ENCODE results near the gene DCBLD2. TPM values are rescaled to one million over a fixed set of nuclear protein-coding genes. Genes with fewer than 3 reads are reported as not detected.

Gene DCBLD2
- total RNA-seq, 3 donors from 2014 or later = 9.6 to 34.8 (median 17.5) TPM

DNA sequence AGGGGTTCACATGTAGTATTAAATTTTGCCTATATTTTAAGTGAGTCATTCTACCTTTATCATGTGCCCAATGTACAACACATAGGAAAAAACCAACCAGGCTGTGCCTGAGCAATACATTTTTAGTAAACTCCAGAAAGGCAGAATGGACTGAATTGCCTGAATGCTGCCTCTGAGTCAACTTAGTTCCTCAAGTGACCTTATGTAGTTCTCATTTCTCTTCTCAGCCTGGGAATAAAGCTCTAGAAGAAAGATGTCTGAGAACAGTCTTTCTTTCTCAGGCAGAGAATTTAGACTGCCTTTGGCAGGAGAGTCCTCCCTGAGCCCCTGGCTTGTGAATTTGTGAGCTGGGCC lies 125.4 kb downstream of the DCBLD2 start:
- H3K4me3 ChIP-seq = no peak overlapping the region
- H3K9me3 ChIP-seq = no peaks in the 10 kb centered on the region
- TF ChIP-seq, protein P1, sequence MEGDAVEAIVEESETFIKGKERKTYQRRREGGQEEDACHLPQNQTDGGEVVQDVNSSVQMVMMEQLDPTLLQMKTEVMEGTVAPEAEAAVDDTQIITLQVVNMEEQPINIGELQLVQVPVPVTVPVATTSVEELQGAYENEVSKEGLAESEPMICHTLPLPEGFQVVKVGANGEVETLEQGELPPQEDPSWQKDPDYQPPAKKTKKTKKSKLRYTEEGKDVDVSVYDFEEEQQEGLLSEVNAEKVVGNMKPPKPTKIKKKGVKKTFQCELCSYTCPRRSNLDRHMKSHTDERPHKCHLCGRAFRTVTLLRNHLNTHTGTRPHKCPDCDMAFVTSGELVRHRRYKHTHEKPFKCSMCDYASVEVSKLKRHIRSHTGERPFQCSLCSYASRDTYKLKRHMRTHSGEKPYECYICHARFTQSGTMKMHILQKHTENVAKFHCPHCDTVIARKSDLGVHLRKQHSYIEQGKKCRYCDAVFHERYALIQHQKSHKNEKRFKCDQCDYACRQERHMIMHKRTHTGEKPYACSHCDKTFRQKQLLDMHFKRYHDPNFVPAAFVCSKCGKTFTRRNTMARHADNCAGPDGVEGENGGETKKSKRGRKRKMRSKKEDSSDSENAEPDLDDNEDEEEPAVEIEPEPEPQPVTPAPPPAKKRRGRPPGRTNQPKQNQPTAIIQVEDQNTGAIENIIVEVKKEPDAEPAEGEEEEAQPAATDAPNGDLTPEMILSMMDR (IDR thresholded peaks at IDR 0.05) = no peak
- no peak for ATAC-seq
- no peaks in the 10 kb centered on the region for H3K4me1 ChIP-seq (ENCODE audit: low read depth)
- no peaks in the 10 kb centered on the region for H3K36me3 ChIP-seq (ENCODE audit: low read depth)
- intact Hi-C loops (cut with DNase I, micrococcal nuclease) = no loop called here
- DNase-seq = no peak

DNA sequence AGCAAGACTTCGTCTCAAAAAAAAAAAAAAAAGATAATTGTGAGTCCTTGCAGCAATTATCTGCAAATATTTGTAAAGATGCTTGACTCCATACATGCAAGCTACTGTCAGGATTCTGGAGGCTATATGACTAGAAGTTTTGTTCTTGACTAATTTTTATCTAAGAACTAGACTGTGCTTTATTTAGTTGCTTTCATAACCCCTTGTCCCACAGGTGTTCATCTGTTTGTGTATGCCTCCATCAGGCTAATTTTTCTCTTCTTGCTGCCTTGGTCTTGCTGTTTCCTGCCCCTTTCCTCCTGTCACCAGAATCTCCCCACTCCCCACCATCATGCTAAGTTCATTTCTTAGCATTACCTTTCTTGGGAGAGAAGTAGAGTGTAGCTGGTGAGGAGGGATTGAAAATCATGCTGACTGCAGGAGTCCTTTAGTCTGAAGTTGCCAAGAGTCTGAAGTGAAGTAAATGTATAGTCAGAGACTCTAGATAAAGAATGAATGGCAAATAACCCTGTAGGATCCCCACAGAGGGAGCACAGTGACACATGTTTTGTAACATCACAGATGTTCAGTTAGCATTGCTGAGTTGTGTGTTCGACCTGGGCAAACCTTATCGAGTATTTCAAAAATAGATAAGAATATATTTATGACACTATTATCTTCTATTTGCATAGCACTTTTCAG lies 125.9 kb downstream of the DCBLD2 start:
- ATAC-seq (no peak), DNase-seq (no peak)
- no peaks in the 10 kb centered on the region for H3K4me1 ChIP-seq (ENCODE audit: low read depth)
- H3K9me3 ChIP-seq = no peaks in the 10 kb centered on the region
- intact Hi-C loops (cut with DNase I, micrococcal nuclease) = no loop called here
- no peak overlapping the region for H3K4me3 ChIP-seq
- no peaks in the 10 kb centered on the region for H3K36me3 ChIP-seq (ENCODE audit: low read depth)
- TF ChIP-seq, protein P1 (IDR thresholded peaks at IDR 0.05) = no peak

DNA sequence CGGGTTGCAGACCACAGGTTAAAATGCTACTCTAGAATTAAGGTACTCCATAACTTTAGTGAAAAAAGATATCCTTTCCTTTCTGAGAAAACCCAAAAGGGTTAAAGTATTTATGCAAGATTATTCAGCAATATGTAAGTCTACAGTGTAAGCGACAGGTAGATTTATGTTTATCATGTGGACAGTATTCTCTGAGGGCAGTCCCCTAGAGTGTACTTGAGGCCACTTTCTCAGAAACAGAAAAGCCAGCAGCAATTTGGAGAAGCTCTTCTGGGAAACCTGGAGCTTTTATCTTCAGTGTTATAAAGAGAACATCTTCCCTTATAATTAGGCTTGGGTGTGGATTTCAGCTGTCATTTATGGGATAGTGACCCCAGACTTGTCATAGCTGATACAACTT lies 129.5 kb downstream of the DCBLD2 start:
- H3K4me1 ChIP-seq (ENCODE audit: low read depth) = no peaks in the 10 kb centered on the region
- no peaks in the 10 kb centered on the region for H3K36me3 ChIP-seq (ENCODE audit: low read depth)
- TF ChIP-seq, protein P1 (IDR thresholded peaks at IDR 0.05) = no peak
- no peaks in the 10 kb centered on the region for H3K9me3 ChIP-seq
- no peak overlapping the region for H3K4me3 ChIP-seq
- ATAC-seq = no peak
- DNase-seq = no peak
- intact Hi-C loops (cut with DNase I, micrococcal nuclease) = no loop called here

DNA sequence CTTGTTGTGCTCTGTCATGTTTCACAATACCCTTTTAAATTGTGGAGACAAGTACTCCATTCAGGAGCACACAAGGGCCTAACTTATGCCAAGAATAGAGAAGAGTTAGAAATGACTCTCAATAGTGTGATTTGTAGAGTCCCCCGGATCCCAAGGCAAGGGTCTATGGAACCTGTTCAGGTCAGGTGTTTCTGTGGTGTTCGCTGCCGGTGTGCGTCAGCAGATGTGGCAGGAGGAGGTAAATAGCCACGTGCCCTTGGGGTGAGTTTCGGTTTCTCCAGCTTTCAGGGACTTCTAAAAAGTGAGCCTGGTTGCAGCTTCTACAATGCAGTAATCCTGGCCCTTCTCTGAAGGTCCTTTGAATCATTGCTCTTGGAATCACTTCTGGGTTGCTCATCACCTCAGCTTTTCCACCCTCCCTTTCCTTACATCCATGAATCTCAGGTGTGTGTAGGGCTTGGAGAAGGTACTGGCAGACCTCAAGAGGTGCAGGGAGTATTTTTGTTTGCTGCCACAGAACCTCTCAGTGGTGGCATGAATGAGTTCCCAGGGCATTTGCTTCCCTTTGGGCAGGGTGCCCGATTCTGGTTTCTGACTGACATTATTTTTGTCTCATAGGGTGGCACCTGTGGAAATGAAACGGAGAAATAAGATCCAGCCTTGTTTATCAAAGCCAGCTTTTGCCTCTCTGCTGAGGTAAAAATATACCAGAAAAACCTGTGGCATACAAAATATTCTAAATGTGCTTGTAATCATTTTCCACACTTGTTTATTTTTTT lies 131.0 kb downstream of the DCBLD2 start:
- Histone ChIP-seq H3K4me3 (no peak overlapping the region), H3K36me3 (ENCODE audit: low read depth) (no peaks in the 10 kb centered on the region), H3K4me1 (ENCODE audit: low read depth) (no peaks in the 10 kb centered on the region), H3K9me3 (no peaks in the 10 kb centered on the region)
- DNase-seq (peak in 1 of 3 donors; percentile 24), ATAC-seq (peak; percentile 13)
- intact Hi-C loops (cut with DNase I, micrococcal nuclease) = no loop called here
- TF ChIP-seq, protein P1 (IDR thresholded peaks at IDR 0.05) = no peak

DNA sequence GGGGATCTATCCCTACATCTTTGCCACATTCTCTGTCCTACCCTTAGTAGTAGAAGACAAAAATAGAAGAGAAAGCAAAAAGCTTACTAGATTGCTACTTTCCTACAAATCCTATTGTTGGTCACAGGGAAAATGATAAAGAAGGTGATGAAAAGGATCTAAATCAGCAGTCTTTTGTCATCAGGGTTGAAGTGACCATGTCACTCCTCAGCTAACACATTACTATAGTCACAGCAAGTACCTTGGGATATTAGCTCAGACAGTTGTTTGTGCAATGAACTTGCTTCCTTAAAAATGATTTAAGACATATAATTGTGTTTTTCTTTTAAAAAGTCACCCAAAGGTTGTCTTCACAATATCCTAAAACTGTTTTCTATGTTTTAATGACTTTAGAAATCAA lies 132.0 kb downstream of the DCBLD2 start:
- intact Hi-C loops (cut with DNase I, micrococcal nuclease) = no loop called here
- H3K4me3 ChIP-seq = no peak overlapping the region
- TF ChIP-seq, protein P1 (IDR thresholded peaks at IDR 0.05) = no peak
- no peaks in the 10 kb centered on the region for H3K4me1 ChIP-seq (ENCODE audit: low read depth)
- no peaks in the 10 kb centered on the region for H3K36me3 ChIP-seq (ENCODE audit: low read depth)
- no peaks in the 10 kb centered on the region for H3K9me3 ChIP-seq
- no peak for DNase-seq
- no peak for ATAC-seq

Measured in mucosa of descending colon (tissue), 3 donors.